Activated T-cell treated with anti-CD3 and anti-CD28 coated beads, Interleukin-2, amount 50 U/mL, for 4 hours (primary cell): ENCODE measurements around the gene ZNRF4. TPM values are rescaled to one million over a fixed set of nuclear protein-coding genes. Genes with fewer than 3 reads are reported as not detected.
"Not testable (repeated sequence)": the region's sequence is repeated elsewhere in the genome, so short reads cannot be mapped to it uniquely, and the experiment has no call there.

ENCODE experiments used
- ATAC-seq, 2 donors: fragments of 200-7000 bp; cut with Tn5 transposase; one replicate each; pipeline ENCODE4 v1.10.0; 2021
- DNase-seq: peaks from one replicate; pipeline ENCODE4 v3.0.0-alpha.2; 2020
- H3K27me3 Mint-ChIP-seq: one replicate; pipeline ENCODE4 v1.8.0; 2021; ENCODE audit warnings: low read depth, mixed read lengths
- H3K36me3 Mint-ChIP-seq: one replicate; pipeline ENCODE4 v1.8.0; 2022; ENCODE audit warnings: mixed read lengths; ENCODE audit not compliant: insufficient read depth
- H3K4me1 Mint-ChIP-seq: one replicate; pipeline ENCODE4 v1.8.0; 2021; ENCODE audit warnings: low read depth, mixed read lengths
- H3K4me3 Mint-ChIP-seq: one replicate; pipeline ENCODE4 v1.8.0; 2021; ENCODE audit warnings: mild to moderate bottlenecking, moderate library complexity, mixed read lengths
- H3K9me3 Mint-ChIP-seq: one replicate; pipeline ENCODE4 v1.8.0; 2021; ENCODE audit warnings: mixed read lengths
- total RNA-seq, 3 donors: library from RNA; stranded (reverse); gene quantifications; one replicate each; pipeline ENCODE4 v1.2.1, GENCODE V29; 2021

The ZNRF4 gene
- total RNA-seq, 3 donors from 2014 or later: not detected

GRCh38 chr19:5434970-5435641 is 20.1 kb upstream of the ZNRF4 start:
- peak; percentile 97 to 99 for ATAC-seq
- peak; percentile 14 for DNase-seq
- H3K36me3 Mint-ChIP-seq: no peaks in the 10 kb centered on the region
- H3K4me3 Mint-ChIP-seq: no peak overlapping the region
- peaks cover 7% of the 10 kb centered on the region for H3K4me1 Mint-ChIP-seq
- no peaks in the 10 kb centered on the region for H3K9me3 Mint-ChIP-seq
- peaks cover 29% of the 10 kb centered on the region for H3K27me3 Mint-ChIP-seq

- H3K36me3 Mint-ChIP-seq: no peaks in the 10 kb centered on the region
- no peaks in the 10 kb centered on the region for H3K9me3 Mint-ChIP-seq
- H3K4me3 Mint-ChIP-seq: no peak overlapping the region
- ATAC-seq (no peak), DNase-seq (no peak)
- peaks cover 7% of the 10 kb centered on the region for H3K4me1 Mint-ChIP-seq
- peaks cover 25% of the 10 kb centered on the region for H3K27me3 Mint-ChIP-seq
These were observed 19.6 kb upstream of the ZNRF4 start for GRCh38 chr19:5435642-5436017.

GRCh38 chr19:5436106-5436947 is 18.9 kb upstream of the ZNRF4 start:
- H3K4me1 Mint-ChIP-seq: peaks cover 7% of the 10 kb centered on the region
- no peak overlapping the region for H3K4me3 Mint-ChIP-seq
- ATAC-seq: no peak
- DNase-seq: no peak
- no peaks in the 10 kb centered on the region for H3K36me3 Mint-ChIP-seq
- H3K9me3 Mint-ChIP-seq: no peaks in the 10 kb centered on the region
- peaks cover 22% of the 10 kb centered on the region for H3K27me3 Mint-ChIP-seq

- Mint-ChIP-seq H3K9me3 (no peaks in the 10 kb centered on the region), H3K27me3 (peaks cover 20% of the 10 kb centered on the region), H3K36me3 (no peaks in the 10 kb centered on the region), H3K4me3 (no peak overlapping the region), H3K4me1 (peaks cover 7% of the 10 kb centered on the region)
- no peak for ATAC-seq
- DNase-seq: no peak
These were observed 18.3 kb upstream of the ZNRF4 start for GRCh38 chr19:5436948-5437306.

GRCh38 chr19:5438756-5439155 is 16.5 kb upstream of the ZNRF4 start:
- not testable (repeated sequence) for H3K4me1 Mint-ChIP-seq, H3K4me3 Mint-ChIP-seq, H3K36me3 Mint-ChIP-seq, DNase-seq, H3K9me3 Mint-ChIP-seq, ATAC-seq
- peaks cover 20% of the 10 kb centered on the region for H3K27me3 Mint-ChIP-seq

GRCh38 chr19:5439452-5439851 is 15.8 kb upstream of the ZNRF4 start:
- H3K4me1 Mint-ChIP-seq: peaks cover 7% of the 10 kb centered on the region
- H3K36me3 Mint-ChIP-seq: no peaks in the 10 kb centered on the region
- no peaks in the 10 kb centered on the region for H3K9me3 Mint-ChIP-seq
- H3K27me3 Mint-ChIP-seq: peaks cover 20% of the 10 kb centered on the region
- DNase-seq (no peak), ATAC-seq (no peak)
- no peak overlapping the region for H3K4me3 Mint-ChIP-seq

GRCh38 chr19:5440299-5440698 is 14.9 kb upstream of the ZNRF4 start:
- Mint-ChIP-seq H3K36me3 (no peaks in the 10 kb centered on the region), H3K27me3 (peaks cover 17% of the 10 kb centered on the region), H3K9me3 (no peaks in the 10 kb centered on the region), H3K4me1 (peaks cover under 1% of the 10 kb centered on the region), H3K4me3 (no peak overlapping the region)
- no peak for DNase-seq
- no peak for ATAC-seq

- Mint-ChIP-seq H3K36me3 (no peaks in the 10 kb centered on the region), H3K4me3 (no peak overlapping the region), H3K9me3 (no peaks in the 10 kb centered on the region), H3K4me1 (no peaks in the 10 kb centered on the region), H3K27me3 (peaks cover 12% of the 10 kb centered on the region)
- ATAC-seq: no peak
- DNase-seq: no peak
These were observed 11.5 kb upstream of the ZNRF4 start for GRCh38 chr19:5443723-5444122.

- Mint-ChIP-seq H3K36me3 (no peaks in the 10 kb centered on the region), H3K9me3 (no peaks in the 10 kb centered on the region), H3K27me3 (peaks cover 17% of the 10 kb centered on the region), H3K4me1 (no peaks in the 10 kb centered on the region), H3K4me3 (no peak overlapping the region)
- DNase-seq (no peak), ATAC-seq (no peak)
These were observed 10.8 kb upstream of the ZNRF4 start for GRCh38 chr19:5444431-5444830.

- H3K27me3 Mint-ChIP-seq: peaks cover 20% of the 10 kb centered on the region
- no peaks in the 10 kb centered on the region for H3K36me3 Mint-ChIP-seq
These were observed 10.1 kb upstream of the ZNRF4 start for GRCh38 chr19:5445071-5445470.

GRCh38 chr19:5445561-5446055 is 9.6 kb upstream of the ZNRF4 start:
- Mint-ChIP-seq H3K4me3 (no peak overlapping the region), H3K36me3 (no peaks in the 10 kb centered on the region), H3K4me1 (no peaks in the 10 kb centered on the region), H3K9me3 (no peaks in the 10 kb centered on the region), H3K27me3 (peaks cover 22% of the 10 kb centered on the region)
- no peak for DNase-seq
- no peak for ATAC-seq

More at GRCh38 chr19:5445071-5445470, 10.1 kb upstream of the ZNRF4 start:
- no peak overlapping the region for H3K4me3 Mint-ChIP-seq
- H3K4me1 Mint-ChIP-seq: no peaks in the 10 kb centered on the region
- no peak for ATAC-seq
- no peak for DNase-seq
- no peaks in the 10 kb centered on the region for H3K9me3 Mint-ChIP-seq

GRCh38 chr19:5447700-5448311 is 7.4 kb upstream of the ZNRF4 start:
- H3K27me3 Mint-ChIP-seq: peaks cover 27% of the 10 kb centered on the region
- DNase-seq (no peak), ATAC-seq (peak; percentile 23 to 58)
- H3K9me3 Mint-ChIP-seq: no peaks in the 10 kb centered on the region
- H3K36me3 Mint-ChIP-seq: no peaks in the 10 kb centered on the region
- no peak overlapping the region for H3K4me3 Mint-ChIP-seq
- H3K4me1 Mint-ChIP-seq: no peaks in the 10 kb centered on the region

GRCh38 chr19:5448374-5448773 is 6.8 kb upstream of the ZNRF4 start:
- Mint-ChIP-seq H3K4me1 (no peaks in the 10 kb centered on the region), H3K4me3 (no peak overlapping the region), H3K36me3 (no peaks in the 10 kb centered on the region), H3K27me3 (peaks cover 27% of the 10 kb centered on the region), H3K9me3 (no peaks in the 10 kb centered on the region)
- no peak for DNase-seq
- no peak for ATAC-seq

GRCh38 chr19:5450482-5451126 is 4.6 kb upstream of the ZNRF4 start:
- ATAC-seq: no peak
- no peaks in the 10 kb centered on the region for H3K4me1 Mint-ChIP-seq

More at GRCh38 chr19:5450482-5451126, 4.6 kb upstream of the ZNRF4 start:
- DNase-seq: no peak
- Mint-ChIP-seq H3K9me3 (no peaks in the 10 kb centered on the region), H3K27me3 (peaks cover 27% of the 10 kb centered on the region), H3K36me3 (no peaks in the 10 kb centered on the region), H3K4me3 (no peak overlapping the region)
